K562 (cell line): ENCODE data around the gene KCNG3. TPM values are rescaled to one million over a fixed set of nuclear protein-coding genes. Genes with fewer than 3 reads are reported as not detected.

Experiments used
- ATAC-seq: fragments of 200-7000 bp; cut with Tn5 transposase; 3 replicates; pipeline ENCODE4 v1.9.1; 2020; ENCODE audit warnings: moderate library complexity
- BruUV-seq: library from RNA; stranded (reverse); fragments of 400-500 nt; replicated peaks from 2 replicates; lab custom pipeline; 2021; lab: Mats Ljungman, UMichigan
- CTCF ChIA-PET: fragments of 300-600 bp; formaldehyde crosslinking; extraction: SDS; loops from one replicate; lab custom pipeline; 2021; ENCODE audit warnings: low intra/inter-chr PET ratio; lab: Yijun Ruan, JAX
- POLR2A ChIA-PET: fragments of 300-600, 350-650 bp; sonication (Branson Sonifier 250); formaldehyde crosslinking; extraction: SDS; loops from one replicate; lab custom pipeline; 2021; ENCODE audit warnings: antibody characterized with exemption, inconsistent platforms; lab: Yijun Ruan, JAX
- DNase-seq, 4 experiments: peaks; one replicate each; pipeline versions ENCODE4 v3.0.0 to v3.0.0-alpha.2; 2011 to 2018; ENCODE audit warnings: low spot score in 3 of 4, mixed read lengths in 3 of 4; ENCODE audit errors: extremely low read depth in 1 of 4
- FAIRE-seq: peaks from 2 replicates; lab custom pipeline; 2011; peaks lifted over from hg19 to GRCh38; lab: Jason Lieb, UNC
- H2AFZ ChIP-seq: 2 replicates; pipeline ENCODE4 v1.6.0; 2011; ENCODE audit warnings: low read depth, low read length, control low read depth, inconsistent platforms
- H3K27ac ChIP-seq: fragments of 200-600 bp; 3 replicates; pipeline ENCODE4 v1.8.0; 2011; ENCODE audit warnings: low read depth, mild to moderate bottlenecking, control low read depth, inconsistent platforms, low read length, moderate library complexity, mixed read lengths; ENCODE audit errors: extremely low read depth
- H3K27me3 ChIP-seq, 2 experiments: fragments of 300-600 bp in 1 of 2; 2 replicates in 1 of 2; 3 replicates in 1 of 2; pipeline versions ENCODE4 v1.6.0 to v1.8.0; 2011; ENCODE audit warnings: inconsistent platforms in 2 of 2, low read length in 2 of 2, mild to moderate bottlenecking in 1 of 2, mixed read lengths in 1 of 2, moderate library complexity in 1 of 2; ENCODE audit not compliant: control insufficient read depth in 2 of 2, insufficient read depth in 2 of 2
- H3K36me3 ChIP-seq: fragments of 300-600 bp; 3 replicates; pipeline ENCODE4 v1.8.0; 2011; ENCODE audit warnings: mild to moderate bottlenecking, low read length, inconsistent platforms; ENCODE audit not compliant: control insufficient read depth, insufficient read depth
- H3K4me1 ChIP-seq, 2 experiments: fragments of 200-600 bp in 1 of 2; replicated peaks in 1 of 2; 2 replicates in 1 of 2; 3 replicates in 1 of 2; pipeline versions ENCODE4 v1.5.1 to v1.8.0; 2011; ENCODE audit warnings: inconsistent platforms in 2 of 2, low read length in 2 of 2, mild to moderate bottlenecking in 1 of 2, mixed read lengths in 1 of 2, moderate library complexity in 1 of 2; ENCODE audit not compliant: control insufficient read depth in 2 of 2, insufficient read depth in 2 of 2
- H3K4me2 ChIP-seq: 2 replicates; pipeline ENCODE4 v1.6.1; 2011; ENCODE audit warnings: low read length, control low read depth, inconsistent platforms, mixed read lengths; ENCODE audit not compliant: insufficient read depth
- H3K4me3 ChIP-seq: fragments of 200-600 bp; sonication (generic), shearing (Covaris generic); 2 replicates; pipeline ENCODE4 v1.5.1; 2016; ENCODE audit warnings: control low read depth, inconsistent platforms
- H3K79me2 ChIP-seq: fragments of 200-600 bp; 3 replicates; pipeline ENCODE4 v1.8.0; 2011; ENCODE audit warnings: low read length, inconsistent platforms; ENCODE audit not compliant: control insufficient read depth, insufficient read depth
- H3K9ac ChIP-seq, 2 experiments: 2 replicates each; pipeline versions ENCODE4 v1.6.0 to v1.6.1; 2011; ENCODE audit warnings: low read depth in 2 of 2, low read length in 2 of 2, control low read depth in 1 of 2, inconsistent platforms in 1 of 2, mild to moderate bottlenecking in 1 of 2, mixed read lengths in 1 of 2; ENCODE audit not compliant: insufficient read depth in 1 of 2
- H3K9me1 ChIP-seq: one replicate; pipeline ENCODE4 v1.6.0; 2011; ENCODE audit warnings: inconsistent platforms, mild to moderate bottlenecking, low read length, moderate library complexity; ENCODE audit not compliant: control insufficient read depth, insufficient read depth
- H3K9me3 ChIP-seq: replicated peaks from 2 replicates; pipeline ENCODE4 v1.5.1; 2011; ENCODE audit warnings: low read depth, low read length, inconsistent platforms; ENCODE audit not compliant: control insufficient read depth, insufficient read depth
- H4K20me1 ChIP-seq: replicated peaks from 2 replicates; pipeline ENCODE4 v1.6.1; 2011; ENCODE audit warnings: low read length, inconsistent platforms, mixed read lengths; ENCODE audit not compliant: control insufficient read depth, insufficient read depth
- BDP1 ChIP-seq: IDR thresholded peaks from 3 replicates; pipeline ENCODE4 v1.6.1; 2011; ENCODE audit not compliant: insufficient read length, insufficient read depth
- FOXA1 ChIP-seq: fragments of 450-650 bp; IDR thresholded peaks from 2 replicates; pipeline ENCODE4 v1.6.1; 2016; ENCODE audit warnings: mild to moderate bottlenecking, borderline replicate concordance
- HDAC1 ChIP-seq, 2 experiments: fragments of 450-650 bp; IDR thresholded peaks; 2 replicates each; pipeline ENCODE4 v1.6.1; 2016 to 2017; ENCODE audit warnings: inconsistent platforms in 1 of 2, mild to moderate bottlenecking in 1 of 2, moderate library complexity in 1 of 2
- KDM4B ChIP-seq, 2 experiments: fragments of 450-650 bp in 1 of 2; sonication (generic) in 1 of 2; IDR thresholded peaks; 2 replicates each; pipeline ENCODE4 v1.6.1; 2016 to 2017; ENCODE audit warnings: borderline replicate concordance in 2 of 2, antibody characterized with exemption in 1 of 2, low read depth in 1 of 2, mild to moderate bottlenecking in 1 of 2
- KLF10 ChIP-seq: fragments of 250-450 bp; sonication (Bioruptor Pico); IDR thresholded peaks from 2 replicates; pipeline ENCODE4 v1.6.1; 2021; ENCODE audit warnings: matching md5 sums
- TOE1 ChIP-seq, 2 experiments: fragments of 450-650 bp in 1 of 2; sonication (generic) in 1 of 2; formaldehyde crosslinking in 1 of 2; IDR thresholded peaks; 2 replicates each; pipeline versions ENCODE4 v1.7.1 to v1.8.0; 2016 to 2022; ENCODE audit warnings: borderline replicate concordance in 2 of 2, mild to moderate bottlenecking in 2 of 2, antibody characterized with exemption in 1 of 2, inconsistent platforms in 1 of 2, low read depth in 1 of 2, missing genetic modification reagents in 1 of 2, moderate library complexity in 1 of 2
- ZNF121 ChIP-seq: sonication (generic); formaldehyde crosslinking; conservative IDR thresholded peaks from 2 replicates; pipeline ENCODE4 v1.8.0; 2022; ENCODE audit warnings: missing genetic modification reagents
- WGBS: fragments of 100-300 bp; shearing (Covaris generic); methylation state at CpG from one replicate; pipeline ENCODE4 v1.1.6; 2016; ENCODE audit warnings: low coverage, mixed read lengths; ENCODE audit not compliant: insufficient coverage; ENCODE audit errors: missing lambda C conversion rate; 5-methylcytosine and 5-hydroxymethylcytosine counted together
- in situ Hi-C: fragments of 300-500 bp; cut with MboI; formaldehyde crosslinking; loops from 4 replicates; pipeline ENCODE4 v1.15.0; 2018; ENCODE audit warnings: inconsistent platforms, mixed read lengths
- intact Hi-C: fragments of 100-400 bp; cut with micrococcal nuclease; formaldehyde crosslinking; loops from 2 replicates; pipeline ENCODE4 v1.14.2; 2022
- polyA plus RNA-seq, 8 experiments: library from polyadenylated mRNA; depleted of rRNA in 4 of 8; stranded (reverse) in 5 of 8; unstranded in 3 of 8; fragments of >200 nt; fragmentation: Nextera tagmentation in 2 of 8; fragmentation: Illumina TruSeq in 1 of 8; extraction: Ambion mirVana in 2 of 8; extraction: Trizol in 1 of 8; gene quantifications; 2 replicates each; pipeline versions ENCODE4 v1.2.1 to v1.2.3, GENCODE V29; 2011 to 2014; ENCODE audit warnings: inconsistent platforms in 1 of 8, missing spikeins in 1 of 8
- total RNA-seq, 7 experiments: library from RNA; depleted of rRNA in 6 of 7; stranded (reverse); fragments of >200 nt in 6 of 7; fragmentation: Illumina TruSeq in 2 of 7; extraction: Trizol in 2 of 7; gene quantifications; 2 replicates each; pipeline versions ENCODE4 v1.2.1 to v1.2.3, GENCODE V29; 2011 to 2021; ENCODE audit warnings: low replicate concordance in 1 of 7

The KCNG3 gene
- total and polyA plus RNA-seq, 9 of the 15 experiments (the other 6 are each of a cell fraction or from before 2014, with no cell fraction given) = not detected

DNA sequence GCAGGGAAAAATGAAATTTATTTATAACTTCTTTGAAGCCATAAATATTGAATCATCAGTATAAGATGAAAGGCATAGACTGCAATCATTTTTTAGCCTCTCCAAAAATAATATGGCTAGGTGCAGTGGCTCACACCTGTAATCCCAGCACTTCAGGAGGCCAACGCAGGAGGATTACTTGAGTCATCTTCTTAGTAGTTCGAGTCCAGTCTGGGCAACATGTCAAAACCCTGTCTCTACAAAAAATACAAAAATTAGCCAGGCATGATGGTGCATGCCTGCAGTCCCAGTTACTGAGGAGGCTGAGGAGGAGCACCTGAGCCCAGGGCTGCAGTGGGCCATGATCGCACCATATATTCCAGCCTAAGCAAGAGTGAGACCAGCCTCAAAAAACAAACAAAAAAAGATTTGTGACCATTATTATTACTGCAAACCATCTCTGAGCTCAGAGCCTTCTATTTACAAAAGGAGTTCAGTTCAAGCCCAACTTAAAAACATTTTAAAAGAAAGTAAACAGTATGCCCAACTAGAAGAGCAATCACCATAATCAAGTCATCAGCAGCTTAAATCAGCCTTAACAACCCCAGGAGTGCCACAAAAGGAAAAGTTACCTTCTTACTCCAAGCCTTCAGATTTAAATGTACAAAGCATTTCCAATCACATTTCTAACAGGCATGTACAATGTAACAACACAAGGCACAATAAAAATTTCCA, 37.5 kb downstream of the KCNG3 start:
- Histone ChIP-seq H4K20me1 (no peaks in the 10 kb centered on the region), H3K9ac (no peak overlapping the region), H3K4me3 (no peak overlapping the region), H3K27ac (no peak overlapping the region), H2AFZ (no peak overlapping the region), H3K79me2 (no peaks in the 10 kb centered on the region), H3K27me3 (0 out of 5 replicates have a peak, but pooled peaks cover 0 to 9% of the 10 kb centered on the region in 2 experiments), H3K36me3 (no peaks in the 10 kb centered on the region), H3K4me2 (no peak overlapping the region), H3K4me1 (peaks cover 0 to 3% of the 10 kb centered on the region in 2 experiments; a peak in 3 of 5 replicates), H3K9me3 (no peaks in the 10 kb centered on the region), H3K9me1 (no peaks in the 10 kb centered on the region)
- POLR2A ChIA-PET = no interaction called here
- ATAC-seq = no peak
- BruUV-seq = no TSS peak
- intact Hi-C loops (no loop called here), in situ Hi-C loops (no loop called here)
- FAIRE-seq = no peak
- DNase-seq = no peak
- 2% methylated on average over 3 of the region's 3 CpGs for WGBS
- TF ChIP-seq ZNF121 (CRISPR knock-in tag) (no peak), TOE1 (IDR thresholded peaks at IDR 0.05; ENCODE audit: borderline replicate concordance) (no peak), TOE1 (CRISPR knock-in tag; IDR thresholded peaks at IDR 0.05; ENCODE audit: borderline replicate concordance, low read depth) (no peak), HDAC1 (IDR thresholded peaks at IDR 0.05) (no peak), FOXA1 (no peak), KLF10 (no peak), BDP1 (no peak), KDM4B (IDR thresholded peaks at IDR 0.05; ENCODE audit: borderline replicate concordance in 2 of 2, low read depth in 1 of 2) (no peak)
- CTCF ChIA-PET = no interaction called here
